Subcutaneous adipose tissue (tissue), 4 donors: ENCODE measurements around the gene PTRH2. TPM values are rescaled to one million over a fixed set of nuclear protein-coding genes. Genes with fewer than 3 reads are reported as not detected.

Source experiments
- total RNA-seq, 4 donors: library from RNA; depleted of rRNA; stranded (reverse); fragments of >200 nt; gene quantifications; one replicate each; pipeline ENCODE4 v1.1.0, GENCODE V29; 2016
- TF ChIP-seq, protein P1 (sequence below): fragments of 450-650 bp; IDR thresholded peaks from one replicate; pipeline ENCODE4 v1.5.1; 2016; ENCODE audit warnings: low read depth, mild to moderate bottlenecking, control low read depth, antibody characterized with exemption, moderate library complexity

PTRH2 gene
- total RNA-seq, 4 donors from 2014 or later: 17.3 to 36.7 (median 32.4) TPM

DNA sequence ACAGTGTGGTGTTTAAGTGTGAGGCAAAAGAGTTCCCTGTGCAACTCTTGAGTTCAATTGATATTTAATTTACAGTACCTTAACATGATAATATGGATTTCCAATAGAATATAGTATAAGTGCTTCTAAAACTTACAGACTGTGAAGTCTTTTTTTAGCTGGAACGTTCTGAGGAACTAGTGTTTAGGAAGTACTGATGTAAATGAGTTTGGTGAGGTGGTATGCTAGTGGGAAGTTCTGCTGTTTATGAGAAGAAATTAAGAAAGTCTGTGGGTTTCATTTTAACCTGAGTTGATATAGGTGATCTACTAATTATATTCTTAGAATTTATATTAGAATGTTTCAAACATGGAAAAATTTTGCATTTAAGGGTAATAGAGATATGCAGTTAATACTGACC lies 32.0 kb downstream of the PTRH2 start:
- TF ChIP-seq, protein P1, sequence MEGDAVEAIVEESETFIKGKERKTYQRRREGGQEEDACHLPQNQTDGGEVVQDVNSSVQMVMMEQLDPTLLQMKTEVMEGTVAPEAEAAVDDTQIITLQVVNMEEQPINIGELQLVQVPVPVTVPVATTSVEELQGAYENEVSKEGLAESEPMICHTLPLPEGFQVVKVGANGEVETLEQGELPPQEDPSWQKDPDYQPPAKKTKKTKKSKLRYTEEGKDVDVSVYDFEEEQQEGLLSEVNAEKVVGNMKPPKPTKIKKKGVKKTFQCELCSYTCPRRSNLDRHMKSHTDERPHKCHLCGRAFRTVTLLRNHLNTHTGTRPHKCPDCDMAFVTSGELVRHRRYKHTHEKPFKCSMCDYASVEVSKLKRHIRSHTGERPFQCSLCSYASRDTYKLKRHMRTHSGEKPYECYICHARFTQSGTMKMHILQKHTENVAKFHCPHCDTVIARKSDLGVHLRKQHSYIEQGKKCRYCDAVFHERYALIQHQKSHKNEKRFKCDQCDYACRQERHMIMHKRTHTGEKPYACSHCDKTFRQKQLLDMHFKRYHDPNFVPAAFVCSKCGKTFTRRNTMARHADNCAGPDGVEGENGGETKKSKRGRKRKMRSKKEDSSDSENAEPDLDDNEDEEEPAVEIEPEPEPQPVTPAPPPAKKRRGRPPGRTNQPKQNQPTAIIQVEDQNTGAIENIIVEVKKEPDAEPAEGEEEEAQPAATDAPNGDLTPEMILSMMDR: no peak

DNA sequence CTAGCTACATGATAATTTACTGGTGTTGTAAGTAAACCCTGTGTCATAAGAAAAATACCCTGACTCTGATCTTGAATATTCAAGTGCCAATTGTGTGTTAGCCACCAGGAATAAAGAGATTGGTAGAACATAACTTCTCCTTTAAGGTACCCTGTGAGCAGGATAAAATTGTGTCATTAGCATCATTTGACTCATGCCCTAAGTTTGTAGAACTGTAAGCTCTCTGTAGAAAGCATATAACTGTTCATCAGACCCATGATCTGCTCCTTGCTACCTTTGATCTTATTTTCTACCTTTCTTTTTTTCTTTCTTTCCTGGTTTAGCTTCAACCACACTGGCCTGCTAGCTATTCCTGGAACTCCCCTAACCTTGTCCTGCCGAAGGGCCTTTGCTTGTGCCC lies 35.8 kb downstream of the PTRH2 start:
- TF ChIP-seq, protein P1: no peak

DNA sequence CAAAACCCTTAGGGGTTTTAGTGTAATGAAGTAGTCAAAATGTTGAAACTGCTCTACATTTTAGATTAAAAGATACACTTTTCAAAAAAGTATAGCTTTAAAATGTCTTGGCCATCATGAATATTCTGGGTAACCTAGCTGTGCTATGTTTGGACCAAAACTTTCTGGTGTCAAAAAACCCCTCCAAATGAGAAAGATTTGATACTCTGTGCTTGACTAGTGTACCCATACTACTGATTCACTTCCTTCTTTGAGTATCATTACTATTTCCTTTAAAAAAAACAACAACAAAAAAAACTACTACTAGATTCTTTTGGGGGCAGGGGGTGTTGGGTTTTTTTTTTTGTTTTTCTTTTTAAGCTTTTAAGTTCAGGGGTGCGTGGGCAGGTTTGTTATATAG lies 37.3 kb downstream of the PTRH2 start:
- TF ChIP-seq, protein P1: no peak

DNA sequence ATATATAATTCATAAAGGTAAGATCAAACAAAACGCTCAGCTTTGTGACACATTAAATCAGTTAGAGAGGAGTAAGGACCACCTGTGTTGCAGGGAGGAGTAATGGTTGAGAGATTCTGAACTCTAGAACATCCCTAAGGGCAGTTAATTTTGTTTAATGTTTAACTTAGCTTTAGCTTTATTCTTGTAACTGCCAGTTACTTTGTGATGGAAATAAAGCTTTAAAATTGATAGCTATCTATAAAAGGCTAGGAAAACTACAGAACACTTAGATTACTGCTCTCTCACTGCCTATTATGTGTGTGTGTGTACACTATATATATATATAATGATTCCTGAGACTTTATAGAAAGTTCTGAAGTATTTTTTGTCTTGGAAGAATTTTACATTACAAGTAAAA lies 37.8 kb downstream of the PTRH2 start:
- TF ChIP-seq, protein P1: no peak

DNA sequence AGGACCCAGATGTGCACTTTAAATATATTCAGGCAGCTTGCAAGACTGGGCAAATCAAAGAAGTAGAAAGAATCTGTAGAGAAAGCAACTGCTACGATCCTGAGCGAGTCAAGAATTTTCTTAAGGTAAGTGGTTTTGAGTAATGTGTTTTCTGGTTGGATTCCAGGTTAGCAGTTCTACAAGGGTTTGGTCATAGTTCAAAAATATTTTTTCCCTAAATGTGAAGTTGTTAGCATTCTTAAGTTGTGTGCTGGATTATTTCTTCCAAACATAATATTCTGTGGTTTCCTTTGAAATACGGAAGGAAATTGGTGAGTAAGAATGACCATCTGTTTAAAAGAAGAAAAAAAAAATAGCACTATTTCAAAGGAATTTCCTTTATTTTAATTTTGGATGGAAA lies 38.4 kb downstream of the PTRH2 start:
- TF ChIP-seq, protein P1: no peak

DNA sequence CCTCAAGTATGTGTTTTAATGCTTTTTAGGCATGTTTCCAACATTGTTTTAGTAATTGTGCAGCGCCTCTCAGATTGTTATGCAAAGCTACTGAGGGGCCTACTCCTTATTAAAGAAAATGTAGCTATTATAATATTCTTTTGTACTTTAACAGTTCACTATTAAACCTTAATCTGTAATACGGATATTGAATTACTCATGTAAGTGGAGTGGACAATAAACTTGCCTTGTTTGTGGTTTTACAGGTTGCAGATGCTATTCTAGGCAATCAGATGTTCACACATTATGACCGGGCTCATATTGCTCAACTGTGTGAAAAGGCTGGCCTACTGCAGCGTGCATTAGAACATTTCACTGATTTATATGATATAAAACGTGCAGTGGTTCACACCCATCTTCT lies 41.0 kb downstream of the PTRH2 start:
- TF ChIP-seq, protein P1: no peak

DNA sequence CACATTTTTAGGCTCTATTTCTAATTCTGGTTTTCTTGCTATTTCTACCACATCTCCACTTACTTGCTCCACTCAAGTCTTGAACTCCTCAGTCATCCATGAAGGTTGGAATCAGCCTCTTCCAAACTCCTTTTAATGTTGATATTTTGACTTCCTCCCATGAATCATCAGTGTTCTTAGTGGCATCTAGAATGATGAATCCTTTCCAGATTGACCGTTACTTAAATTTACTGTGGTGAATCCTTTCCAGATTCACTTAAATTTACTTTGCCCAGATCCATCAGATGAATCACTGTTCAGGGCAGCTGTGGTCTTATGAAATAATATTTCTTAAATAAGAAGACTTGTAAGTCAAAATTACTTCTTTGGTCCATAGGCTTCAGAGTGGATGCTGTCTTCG lies 55.1 kb downstream of the PTRH2 start:
- TF ChIP-seq, protein P1: no peak
